ENCODE results near the gene CCDC141.

The CCDC141 gene

DNA sequence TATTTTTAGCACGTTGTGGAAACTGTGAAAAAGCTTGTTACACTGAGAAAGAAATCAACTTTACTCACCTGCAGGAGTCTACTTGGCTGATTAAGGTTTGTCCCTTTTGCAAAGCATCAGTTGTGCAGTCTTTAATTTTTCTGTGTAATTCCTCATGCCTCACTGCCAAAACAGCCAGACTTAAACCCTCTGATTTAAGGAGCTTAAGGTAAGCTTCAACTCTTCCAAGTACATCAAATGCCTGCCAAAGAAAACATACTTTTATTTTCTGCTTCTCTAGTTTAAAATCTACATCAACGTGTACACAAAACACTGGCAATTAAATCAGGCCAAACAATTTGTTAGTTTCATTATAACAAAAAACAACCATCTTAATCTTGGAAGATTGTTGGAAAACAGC is 144.7 kb downstream of the CCDC141 start:
- DNase-seq = no peak

DNA sequence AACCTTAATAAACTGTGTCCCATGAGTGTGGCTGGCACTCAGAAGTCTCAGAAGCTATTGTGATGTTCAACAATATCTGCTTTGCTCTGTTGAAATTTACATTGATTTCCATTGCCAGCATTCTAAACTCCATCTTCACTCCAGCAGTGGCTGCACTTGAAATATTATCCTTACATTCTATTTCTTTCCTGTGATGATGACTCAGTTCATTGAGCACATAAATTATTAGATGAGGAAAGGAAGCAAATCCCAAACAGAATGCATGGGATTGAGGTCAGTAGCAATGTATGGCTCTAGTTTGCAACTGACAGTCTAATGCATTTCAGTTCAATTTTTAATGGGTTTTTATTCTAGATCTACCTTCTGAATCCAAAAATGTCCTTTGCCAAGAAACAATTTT is 150.3 kb downstream of the CCDC141 start:
- no peak for DNase-seq

DNA sequence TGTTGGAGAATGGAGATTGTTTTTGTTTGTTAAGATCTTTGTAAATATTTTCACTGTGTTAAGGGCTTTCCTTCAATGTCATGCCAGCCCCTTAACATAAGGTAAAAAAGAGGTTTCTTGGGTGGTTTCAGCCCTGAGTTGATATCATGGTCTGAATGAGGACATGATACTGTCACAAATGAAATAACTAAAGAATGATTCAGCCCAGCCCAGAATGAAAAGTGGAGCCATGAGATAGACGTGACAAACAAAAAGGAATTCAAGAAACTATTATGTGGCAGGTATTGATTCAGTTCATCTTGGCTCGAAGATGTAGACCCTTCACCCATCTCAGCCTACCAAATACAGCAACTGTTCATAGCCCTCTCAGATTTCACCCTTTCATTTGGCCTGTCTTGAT is 154.1 kb downstream of the CCDC141 start:
- no peak for DNase-seq

DNA sequence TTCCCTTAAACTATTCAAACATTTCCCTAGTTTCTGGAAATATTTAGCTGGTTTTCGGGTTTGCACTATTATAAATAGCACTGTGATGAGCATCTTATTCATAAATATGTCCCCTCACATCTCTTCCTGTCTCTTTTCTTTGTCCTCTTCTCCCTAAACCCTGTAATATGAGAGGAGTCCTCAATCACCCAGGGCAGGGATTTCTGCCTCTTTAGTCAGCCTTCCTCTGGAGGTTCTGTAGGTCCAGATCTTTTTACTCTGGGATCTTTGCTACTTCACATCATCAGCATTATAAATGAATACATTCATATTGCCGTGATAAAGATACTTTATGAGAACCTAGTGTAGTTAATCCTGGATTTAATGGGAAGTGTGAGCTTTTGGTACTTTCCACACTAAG is 154.8 kb downstream of the CCDC141 start:
- DNase-seq = no peak

DNA sequence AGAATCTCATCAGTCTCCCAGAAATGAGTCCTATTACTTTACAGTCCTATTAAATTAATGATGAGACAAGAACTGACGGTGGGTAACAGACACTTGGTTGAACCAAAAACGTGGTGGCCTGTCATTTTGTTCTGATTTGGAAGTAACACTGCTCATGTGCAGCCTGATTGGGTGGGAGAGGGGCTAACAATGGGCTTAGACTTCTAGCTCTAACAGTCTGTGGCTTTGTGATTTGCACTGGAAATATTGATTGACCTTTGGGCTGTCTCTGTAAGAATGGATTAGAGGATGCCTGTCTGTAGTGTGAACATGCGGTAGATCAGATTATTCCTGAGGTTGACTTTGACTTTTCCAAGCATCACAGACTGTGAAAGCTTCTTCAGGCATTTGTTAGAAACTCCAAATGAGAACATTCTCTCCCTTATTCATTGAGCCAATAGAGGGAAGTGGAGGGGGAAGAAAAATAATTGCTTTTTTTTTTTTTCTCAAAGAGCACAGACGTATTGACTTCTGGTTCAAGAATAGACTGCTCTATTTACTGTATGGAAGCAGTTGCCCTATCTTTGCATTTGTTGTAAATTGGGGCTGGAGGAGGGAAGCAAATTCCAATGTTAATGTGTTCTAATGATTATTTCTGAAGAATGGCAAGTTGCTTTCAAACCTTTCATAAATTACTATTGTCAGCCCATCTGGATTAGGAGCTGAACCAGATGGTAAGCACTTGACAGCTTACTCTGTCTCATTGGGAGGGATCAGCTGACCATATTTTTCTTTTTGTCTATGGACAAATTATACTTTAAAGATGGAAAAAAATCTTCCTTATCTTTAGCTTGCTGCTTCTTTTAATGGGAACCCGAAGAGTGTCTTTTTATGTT is 156.9 kb downstream of the CCDC141 start:
- no peak for DNase-seq

DNA sequence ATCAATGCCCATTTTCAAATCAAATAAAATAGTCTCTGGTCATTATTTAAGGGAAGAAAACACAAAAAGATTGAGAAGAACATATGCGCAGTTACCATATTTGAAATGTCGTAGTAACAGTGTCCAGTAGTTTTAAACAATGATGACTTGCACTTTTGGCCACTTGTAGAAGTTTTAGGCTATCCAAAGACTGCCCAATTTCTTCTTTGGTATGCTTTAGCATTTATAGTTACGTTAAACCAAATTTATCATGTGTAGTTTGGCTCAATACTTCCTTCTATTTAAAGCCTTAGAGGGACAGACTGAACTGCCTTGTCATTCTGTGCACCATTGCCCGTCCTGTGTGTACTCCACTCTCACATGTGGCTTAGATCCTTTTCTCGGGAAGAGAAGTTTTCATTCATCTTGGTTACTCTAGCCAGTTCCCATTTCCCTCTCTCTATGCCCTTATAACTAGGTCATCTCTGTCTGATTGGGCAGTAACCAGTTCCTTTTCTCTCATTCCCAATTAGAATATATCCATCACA is 157.9 kb downstream of the CCDC141 start:
- DNase-seq = no peak

DNA sequence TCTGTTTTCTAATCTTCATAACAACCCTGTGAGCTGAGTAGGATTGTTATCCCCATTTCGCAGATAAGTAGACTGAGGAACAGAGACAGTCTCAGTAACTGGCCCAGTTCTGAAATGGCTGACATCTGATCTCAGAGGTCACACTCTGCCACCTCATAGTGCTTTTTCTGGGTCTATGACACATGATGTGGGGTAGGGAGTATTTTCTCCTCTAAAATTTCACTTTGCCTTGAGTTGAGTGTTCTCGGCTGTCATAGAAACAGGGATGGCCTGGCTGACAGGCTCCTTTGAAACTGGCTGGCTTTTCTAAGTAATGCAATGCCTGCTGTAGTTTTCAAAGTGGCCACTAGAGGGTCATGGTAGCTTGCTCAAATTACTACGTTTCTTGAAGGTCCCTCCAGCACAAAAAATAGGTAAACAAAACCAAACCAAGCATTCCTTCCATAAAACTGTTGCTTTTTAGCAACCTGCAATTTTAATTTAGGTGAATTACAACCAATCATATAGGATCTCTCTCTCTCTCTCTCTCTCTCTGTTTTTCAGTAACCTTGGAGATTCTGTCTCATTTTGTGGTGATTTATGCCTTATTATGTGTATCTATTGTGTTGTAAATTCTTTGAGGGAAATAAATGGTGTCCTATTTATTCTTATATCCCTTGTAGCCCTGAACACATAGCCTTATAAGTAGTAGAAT is 158.5 kb downstream of the CCDC141 start:
- peak; percentile 55 to 65 for DNase-seq

DNA sequence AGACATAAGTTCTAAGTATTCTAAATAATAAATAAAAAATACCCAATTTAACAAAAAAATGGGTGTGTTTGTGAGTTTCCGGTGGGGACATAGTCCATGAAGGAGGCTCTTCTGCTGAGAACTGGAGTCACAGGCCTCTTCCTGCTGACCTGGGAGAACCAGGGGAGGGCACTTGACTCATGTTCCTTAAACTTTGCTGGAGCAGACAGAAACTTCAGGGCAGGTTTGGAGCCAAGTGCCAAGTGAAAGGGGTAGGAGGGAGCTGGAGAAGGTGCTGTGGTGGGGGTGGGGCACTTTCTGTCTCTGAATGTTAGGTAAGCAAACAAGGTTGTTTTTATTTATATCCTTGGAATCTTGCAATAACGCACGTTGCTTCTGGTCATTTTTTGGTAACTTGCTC is 163.9 kb downstream of the CCDC141 start:
- DNase-seq = no peak

DNA sequence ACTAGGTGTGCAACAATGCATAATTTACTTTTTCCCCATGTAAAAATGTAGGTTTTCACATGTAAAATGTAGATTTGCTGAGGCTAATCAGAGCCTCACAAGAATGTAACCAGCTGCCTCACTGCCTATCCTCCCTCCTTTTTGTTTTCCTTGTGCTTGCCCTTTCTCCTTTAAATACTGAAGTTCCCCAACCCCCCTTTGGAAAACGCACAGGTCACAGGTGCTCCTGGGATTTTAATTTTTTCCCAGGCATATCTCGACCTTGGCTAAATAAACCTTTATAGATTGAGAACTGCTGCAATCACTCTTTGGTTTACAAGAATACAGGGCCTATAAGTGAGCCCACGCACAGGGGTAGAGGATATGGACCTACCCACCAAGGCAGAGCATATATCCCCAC is 165.5 kb downstream of the CCDC141 start:
- no peak for DNase-seq

DNA sequence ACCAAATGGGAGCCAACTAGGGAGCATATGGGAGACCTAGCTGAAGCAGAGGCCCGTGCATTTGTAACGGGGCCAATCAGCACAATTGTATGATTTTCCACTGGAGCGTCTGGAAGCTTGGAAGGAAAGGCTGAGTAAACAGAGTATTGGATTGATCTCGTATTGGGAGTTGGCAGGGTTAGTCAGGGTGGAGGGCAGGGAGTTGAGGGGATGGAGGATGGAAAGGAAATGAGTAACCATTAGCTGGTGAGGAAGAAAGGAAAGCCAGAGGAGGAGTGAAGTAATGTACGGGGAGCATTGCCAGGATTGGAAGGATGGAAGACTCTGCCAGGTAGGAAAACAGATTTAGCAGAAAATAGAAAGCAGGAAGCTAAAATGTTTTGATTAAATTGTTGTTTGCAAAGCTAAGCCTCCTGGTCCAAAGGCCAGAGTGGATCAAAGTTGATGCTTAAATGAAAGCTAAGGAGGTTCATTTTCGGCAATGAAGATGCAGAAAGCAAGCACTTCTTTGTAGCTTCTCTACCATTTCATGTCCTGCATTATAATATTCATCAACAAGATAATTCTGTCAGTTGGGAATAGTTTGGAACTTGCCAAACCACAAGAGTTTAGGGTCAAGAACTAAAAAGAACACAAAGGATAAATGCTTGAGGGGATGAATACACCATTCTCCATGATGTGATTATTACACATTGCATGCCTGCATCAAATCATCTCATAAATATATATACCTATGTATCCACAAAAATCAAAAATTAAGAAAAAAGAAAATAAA is 167.1 kb downstream of the CCDC141 start:
- no peak for DNase-seq

DNA sequence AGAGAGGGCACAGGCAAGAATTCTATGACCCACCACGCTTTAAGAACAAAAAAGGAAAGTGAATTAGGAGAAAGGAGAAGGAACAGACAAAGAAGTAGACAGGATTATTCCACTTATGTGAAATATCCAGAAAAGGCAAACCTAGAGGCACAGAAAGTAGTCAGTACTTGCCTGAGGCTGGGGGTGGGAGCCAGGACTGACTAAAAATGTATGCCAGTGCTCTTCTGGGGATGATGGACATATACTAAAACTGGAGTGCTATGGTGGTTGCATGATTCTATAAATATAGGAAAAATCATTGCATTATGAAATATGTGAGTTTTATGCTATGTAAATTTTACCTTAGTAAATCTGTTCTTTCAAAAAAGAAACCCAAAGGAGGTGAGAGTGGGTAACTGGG is 168.9 kb downstream of the CCDC141 start:
- no peak for DNase-seq

DNA sequence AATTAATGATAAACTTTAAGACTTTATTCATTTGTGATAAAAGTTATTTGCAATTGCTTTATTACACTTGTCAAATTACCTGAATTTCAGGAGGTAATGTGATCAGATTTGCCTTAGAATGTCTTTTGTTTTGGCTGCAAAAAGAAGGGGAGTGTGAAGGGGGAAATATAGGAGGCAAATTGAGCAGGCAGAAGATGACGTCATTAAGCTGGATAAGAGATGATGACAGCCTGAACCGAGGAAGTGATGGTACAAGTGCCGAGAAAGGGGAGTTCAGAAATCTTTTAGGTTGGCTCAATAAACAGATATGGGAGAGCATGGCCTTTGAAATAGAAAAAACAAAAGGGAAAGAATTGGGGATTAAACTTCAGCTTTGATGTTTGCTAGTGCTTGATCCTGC is 169.7 kb downstream of the CCDC141 start:
- DNase-seq = no peak

DNA sequence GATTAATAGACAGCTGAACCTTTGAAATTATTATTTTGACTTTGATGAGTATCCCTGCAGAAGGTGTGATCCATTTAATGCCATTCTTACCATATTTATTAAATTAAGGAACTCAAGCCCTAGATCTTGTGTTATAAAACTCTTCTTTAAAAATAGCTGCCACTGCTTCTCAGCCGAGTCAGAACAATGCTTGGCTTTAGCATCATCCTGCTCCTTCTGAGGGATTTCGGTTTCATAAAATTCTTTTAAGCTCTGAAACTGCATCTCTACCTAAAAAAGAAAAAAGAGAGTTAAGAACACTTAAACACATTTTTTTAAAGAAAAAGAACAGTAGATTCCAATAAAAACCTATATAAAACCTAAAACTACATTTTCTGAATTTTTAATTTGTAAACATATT is 172.1 kb downstream of the CCDC141 start:
- DNase-seq = no peak

DNA sequence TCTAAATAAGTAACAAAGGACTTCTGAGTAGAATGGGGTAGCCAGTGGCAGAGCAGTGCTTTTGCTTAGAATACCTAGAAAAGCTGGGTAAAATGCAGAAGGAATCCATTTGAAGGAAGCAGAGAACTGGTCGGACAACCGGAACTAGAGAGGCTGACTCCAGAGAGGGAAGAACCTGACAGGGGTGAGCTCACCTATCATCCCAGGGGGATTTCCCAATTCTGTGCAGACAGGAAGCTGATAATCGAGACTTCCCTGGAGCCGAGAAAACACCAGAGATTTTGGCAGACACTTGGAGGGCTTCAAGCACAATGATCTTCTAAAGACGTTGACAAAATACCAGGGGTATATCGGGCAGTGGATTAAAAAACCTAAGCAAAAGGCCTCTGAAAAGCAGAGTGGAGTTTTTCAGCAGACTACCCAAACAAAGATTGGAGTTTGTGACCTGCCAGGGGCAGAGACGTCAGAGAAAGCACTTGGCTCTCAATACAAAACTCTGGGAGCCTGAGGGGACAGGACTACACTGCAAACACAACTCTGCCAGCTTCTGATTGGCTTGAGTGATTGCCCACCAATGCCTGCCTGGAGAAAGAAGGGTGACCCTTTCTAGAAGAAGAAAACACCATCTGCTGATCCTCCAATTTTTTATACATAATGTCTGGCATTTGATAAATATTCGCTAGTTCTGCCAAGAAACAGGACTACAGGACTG is 175.3 kb downstream of the CCDC141 start:
- DNase-seq = no peak

DNA sequence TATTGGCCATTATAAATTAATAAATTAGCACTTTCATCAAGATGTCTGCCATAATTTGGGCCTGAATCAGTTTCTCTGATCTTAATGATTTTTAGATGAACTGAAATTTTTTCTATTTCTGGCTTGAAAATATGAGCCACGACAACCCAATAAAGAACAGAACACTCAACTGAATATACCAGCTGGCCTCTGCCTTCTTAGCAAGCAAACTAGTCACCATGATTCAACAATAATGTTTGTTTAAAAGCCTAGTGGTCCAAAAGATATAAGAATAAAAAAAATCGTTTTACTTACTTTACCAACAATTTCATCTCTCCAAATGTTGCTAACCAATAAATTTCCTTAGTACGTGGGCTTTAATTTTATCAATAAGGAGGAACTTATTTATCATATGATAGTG is 176.0 kb downstream of the CCDC141 start:
- DNase-seq = no peak

DNA sequence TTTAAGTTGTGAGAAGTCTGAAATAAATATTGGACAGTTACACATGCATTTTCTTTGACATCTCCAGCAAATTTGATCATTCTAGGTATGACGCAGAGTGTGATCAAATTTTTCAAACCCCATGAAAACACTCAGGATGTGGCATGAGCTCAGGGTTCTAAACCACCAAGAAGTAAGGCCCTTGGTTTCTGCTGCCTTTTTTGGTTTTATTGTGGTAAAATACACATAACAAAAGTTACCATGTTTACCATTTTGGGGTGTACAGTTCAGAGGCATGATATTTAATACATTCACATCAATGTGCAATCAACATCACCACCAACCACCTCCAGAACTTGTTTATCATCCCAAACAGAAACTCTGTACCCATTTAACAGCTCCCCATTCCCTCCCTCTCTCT is 178.4 kb downstream of the CCDC141 start:
- no peak for DNase-seq

DNA sequence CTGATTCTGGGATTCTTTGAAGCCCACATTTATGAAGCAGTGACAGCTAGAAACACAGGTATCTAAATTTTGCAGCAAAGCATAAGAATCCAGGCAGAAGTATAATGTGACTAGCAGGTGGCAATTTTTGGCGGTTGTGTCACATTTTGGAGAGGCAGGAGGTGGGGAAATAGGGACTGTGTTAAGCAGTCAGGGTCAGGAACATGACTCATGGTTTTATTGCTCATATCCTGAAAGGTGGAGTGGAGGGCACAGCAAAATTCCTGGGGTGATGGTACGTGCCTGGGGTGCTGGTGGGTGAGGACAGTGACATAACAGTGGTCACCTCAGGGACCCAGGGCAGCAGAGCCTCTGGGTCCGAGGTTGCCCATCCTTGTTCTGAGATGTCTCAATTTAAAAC is 179.2 kb downstream of the CCDC141 start:
- DNase-seq = no peak

DNA sequence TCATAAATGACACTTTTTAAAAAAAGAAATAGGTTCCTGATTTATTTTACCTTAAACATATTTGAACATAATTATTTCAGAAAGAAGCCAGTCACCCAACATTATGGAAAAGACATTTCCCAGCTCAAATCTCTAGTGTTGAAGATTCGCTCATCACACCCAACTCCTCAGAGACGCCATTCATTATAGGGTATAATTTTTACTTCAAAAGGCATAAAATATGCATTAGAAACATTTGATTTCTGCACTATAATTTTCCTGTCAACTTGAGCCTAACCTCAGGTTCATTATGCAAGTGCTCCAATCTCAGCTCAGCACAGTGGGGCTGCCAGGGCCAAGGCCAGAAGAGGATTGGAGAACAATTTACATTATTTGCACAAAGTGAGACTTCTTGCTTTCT is 183.9 kb downstream of the CCDC141 start:
- DNase-seq = no peak

DNA sequence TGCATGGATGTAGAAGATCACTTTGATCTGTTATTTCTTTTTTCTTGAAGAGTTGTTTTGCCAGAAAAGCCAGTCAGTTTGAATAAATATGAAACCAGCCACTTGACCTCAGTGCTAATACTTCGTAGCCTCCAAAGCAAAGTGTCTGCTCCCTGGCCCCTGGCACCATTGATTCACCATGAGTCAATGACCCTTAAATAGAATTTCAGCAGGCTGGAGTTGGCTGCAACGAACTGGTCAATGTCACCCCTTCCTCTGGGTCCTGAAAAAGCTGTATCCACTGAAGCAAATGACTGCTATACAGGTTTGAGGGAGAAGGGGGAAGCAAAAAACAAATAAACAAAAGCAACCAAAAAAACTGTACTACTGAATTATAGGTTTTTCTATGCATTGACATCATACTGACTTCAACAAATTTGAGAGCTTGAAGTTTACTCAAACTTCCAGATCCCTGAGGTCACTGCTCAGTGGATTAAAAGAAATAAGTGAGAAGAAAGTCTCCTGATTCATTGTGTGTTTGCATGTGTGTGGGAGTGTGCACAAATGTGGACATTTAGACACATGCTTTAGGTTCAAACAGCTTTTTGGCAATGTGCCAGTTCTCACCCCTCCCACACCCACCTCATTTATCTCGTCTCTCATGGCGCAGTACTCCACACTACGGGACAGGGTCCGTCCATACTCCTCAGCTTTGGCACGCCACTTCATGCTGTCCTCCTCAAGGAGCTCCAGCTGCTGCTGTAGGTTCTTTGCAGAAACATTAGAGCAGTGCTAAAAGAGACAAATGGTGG is 184.6 kb downstream of the CCDC141 start:
- DNase-seq = no peak

DNA sequence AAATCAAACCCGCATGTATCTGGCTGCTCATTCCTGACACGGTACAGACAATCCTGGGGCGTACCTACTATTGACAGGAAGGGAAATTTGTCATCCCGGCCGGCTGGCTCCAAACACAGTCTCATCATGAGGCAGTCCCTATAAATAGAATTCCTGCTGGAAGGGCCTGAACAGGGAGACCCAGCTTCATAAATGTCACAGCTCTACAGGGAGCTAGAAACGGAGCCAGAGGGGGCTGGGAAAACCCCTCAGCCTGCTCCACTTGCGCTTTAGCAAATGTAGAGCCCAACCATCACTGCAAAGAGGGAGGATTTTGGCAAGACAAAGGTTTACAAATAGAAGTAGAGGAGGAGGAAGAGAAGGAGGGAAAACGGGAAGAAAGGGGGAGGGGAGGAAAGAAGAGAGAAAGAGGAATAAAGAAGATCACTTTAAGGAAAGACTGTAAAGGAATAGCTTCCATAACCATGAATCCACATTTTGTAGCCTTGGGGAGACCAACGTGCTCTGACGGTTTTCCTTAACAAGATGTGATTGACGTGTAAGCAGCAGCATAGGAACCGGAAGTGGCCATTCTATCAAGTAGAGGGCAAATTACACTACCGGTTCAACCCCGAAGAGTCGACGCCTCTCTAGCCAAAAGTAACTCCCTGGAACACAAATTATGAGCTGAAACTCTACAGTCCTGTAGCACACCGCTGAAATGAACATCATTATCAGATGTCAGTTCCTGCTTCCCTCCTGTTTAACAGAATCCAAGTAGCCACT is 185.9 kb downstream of the CCDC141 start:
- no peak for DNase-seq
